NCI-H2196 (cell line): ENCODE measurements around the gene ATP5PB.

ENCODE experiments used
- DNase-seq: peaks from one replicate; lab custom pipeline; 2025; ENCODE audit not compliant: unreplicated experiment; lab: John Stamatoyannopoulos, UW

The ATP5PB gene

DNA sequence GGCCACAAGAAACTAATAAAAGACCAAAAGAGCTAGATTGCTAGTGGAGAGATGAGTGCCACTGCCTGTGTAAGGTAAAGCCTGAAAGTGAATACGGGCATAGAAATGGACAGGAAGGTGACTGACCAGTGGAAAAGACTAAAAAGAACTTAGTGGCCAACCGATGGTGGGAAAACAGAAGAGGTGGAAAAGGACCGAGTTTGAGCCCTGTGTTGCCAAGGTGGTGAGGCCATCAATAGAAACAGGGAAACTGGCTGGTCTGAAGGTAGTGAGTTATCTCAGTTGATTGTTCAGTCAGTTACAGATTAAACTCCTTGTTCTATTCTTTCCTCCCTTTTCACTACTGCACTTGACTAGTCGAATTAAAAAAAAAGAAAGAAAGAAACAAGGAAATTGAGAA is 2.7 kb upstream of the ATP5PB start:
- DNase-seq: no peak

DNA sequence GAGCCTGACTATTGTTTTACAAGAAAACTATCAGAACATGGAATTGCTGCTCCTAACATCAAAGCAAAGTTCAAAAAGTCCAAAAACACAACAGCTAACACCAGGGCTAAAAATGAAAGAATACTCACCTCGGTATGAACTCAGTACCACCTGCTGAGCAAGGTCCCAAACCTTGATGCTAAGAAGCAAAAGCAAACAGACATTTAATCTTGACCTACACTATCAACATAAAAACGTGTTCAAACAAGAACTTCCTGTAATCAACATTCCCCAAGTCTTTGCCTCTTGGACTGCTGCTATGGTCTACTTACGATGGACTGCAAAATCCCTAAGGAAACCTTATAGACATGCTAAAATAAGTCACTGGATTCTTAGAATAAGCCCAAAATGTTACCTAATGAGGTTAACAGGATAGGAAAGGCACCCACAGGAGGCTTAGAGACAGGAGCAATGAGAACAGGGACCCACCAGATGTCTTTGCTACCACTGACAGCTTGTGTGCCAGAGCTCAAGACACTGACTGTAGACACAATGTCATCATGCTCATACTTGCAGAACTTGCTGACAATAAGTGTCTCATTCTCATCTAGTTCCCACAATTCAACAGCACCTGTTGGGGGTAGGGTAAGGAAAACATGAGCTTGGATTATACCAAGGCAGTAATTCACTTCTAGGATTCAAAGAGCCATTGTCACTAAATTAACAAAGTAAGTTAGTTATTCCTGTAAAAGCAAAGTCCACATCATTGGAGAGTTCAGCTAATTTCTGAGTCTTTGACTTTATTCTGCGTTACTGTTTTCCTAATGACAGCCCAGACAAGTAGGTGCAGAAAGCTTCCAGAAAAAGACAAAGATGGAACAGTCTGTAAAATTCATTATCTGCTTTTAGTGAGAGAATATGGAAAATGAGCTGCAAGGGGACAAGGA is 2.0 kb upstream of the ATP5PB start:
- DNase-seq: no peak

DNA sequence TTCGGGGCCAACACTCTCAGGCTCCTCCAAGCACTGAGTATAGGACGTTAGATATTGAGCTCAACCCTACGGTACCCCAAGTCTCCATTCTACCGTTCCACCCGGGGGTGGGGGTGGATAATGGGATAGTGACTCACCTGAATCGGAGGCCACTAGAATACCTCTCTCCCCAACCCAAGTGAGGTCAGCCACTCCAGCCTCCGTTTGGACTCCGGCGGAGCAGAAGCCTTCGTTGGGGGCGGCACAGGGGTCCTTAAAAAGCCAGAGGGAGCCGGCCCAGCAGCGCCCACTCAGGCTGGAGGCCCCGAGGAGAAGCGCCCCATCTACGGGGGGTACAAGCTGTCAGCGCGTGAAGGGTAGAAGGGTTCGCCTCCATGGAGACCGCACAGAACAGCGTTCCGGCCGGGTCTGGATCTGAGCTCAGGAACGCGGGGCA is 764 bp upstream of the ATP5PB start:
- DNase-seq: no peak

DNA sequence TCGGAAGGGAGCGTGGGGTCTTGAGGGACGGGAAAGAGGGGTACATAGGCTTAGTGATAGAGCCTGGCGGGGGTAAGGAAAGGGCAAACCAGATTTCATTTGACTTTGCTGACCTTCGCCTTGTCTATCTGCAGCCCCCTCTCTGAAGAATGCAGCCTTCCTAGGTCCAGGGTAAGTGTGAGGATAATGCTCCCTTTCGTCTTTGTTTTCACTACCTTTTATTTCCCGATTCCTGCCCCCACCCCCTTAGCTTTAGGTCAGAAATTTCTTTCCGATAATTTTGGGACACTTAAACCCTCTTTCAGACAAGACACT is 396 bp downstream of the ATP5PB start:
- DNase-seq: no peak

DNA sequence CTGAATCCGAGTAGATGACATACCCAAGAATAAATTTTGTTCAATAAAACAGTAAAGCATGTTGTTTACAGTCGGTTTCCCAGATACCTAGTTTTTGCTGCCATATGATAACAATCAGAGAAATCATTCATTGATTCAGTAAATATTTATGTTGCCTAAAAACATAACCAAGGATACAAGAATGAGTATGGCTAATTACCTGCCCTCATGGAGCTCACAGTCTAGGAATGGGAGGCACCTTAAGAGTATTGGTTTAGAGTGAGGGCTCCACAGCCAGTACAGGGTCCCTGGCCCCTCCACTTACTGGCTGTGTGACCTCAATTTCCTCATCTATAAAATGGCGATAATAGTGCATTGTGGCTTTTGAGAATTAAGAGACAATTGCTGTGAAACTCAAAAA is 921 bp downstream of the ATP5PB start:
- DNase-seq: no peak

DNA sequence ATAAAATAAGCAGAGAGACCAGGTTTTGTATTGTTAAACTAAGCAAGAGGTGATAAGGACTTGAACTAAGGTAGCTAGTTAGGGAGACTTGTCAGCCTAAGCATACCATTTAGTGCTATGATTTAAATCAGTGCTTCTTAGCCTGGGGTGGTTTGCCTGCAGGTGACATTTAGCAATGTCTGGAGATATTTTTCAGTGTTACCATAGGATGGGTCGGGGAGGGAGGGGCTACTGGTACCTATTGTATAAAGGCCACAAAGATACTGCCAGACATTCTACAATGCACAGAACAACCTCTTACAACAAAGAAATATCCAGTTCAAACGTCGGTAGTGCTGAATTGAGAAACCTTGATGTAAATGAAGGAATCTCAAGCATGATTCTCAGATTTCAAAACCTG is 3.3 kb downstream of the ATP5PB start:
- no peak for DNase-seq

DNA sequence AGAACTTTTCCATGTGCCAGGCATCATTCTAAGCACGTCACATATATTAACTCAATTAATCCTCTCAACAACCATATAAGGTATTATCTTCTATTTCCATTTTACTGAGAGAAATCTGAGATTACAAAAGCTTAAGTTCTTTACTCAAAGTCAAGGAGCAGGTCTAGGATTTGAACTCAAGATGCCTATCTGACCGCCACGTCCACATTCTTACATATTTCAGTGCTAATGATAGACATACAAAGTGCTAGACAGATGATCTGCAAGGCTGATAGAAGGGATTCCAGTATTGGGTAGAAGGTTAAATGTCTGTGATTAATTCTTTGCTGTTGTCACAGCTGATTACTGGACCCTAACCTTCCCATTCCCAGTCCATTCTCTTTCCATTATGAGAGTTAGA is 4.4 kb downstream of the ATP5PB start:
- no peak for DNase-seq

DNA sequence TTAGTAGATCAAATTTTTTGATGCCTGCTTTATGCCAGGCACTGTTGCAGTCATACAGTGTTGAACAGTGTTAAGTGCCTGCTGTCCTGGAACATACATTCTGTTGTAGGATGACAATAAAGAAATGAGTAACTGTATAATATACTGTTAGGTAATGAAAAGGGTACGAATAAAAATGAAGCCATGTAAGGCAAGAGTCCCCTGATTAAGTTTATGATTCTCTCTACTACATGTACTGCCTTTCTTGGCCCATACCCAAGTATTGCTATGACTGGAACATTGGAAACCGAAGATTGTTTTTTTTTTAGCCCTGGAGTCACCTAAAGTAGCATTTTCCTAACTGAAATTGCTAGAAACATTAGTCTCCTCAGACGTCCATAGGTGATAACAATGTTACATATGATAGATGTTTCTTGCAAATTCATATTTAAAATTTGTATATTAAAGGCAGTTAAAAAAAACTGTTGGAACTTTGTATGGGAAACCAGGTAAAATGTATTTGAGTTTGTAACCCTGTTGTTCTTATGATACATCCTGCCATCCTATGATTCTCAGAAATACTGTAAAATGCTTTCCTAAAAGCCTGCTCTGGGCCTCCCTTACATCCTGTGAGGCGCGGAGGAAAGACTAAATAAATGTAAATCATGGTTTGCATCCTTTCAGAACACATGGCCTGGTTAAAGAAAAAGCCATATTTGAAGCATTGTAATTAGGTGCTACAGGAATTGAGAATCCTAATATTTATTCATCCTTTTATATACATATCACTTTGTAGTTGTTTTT is 5.8 kb downstream of the ATP5PB start:
- no peak for DNase-seq

DNA sequence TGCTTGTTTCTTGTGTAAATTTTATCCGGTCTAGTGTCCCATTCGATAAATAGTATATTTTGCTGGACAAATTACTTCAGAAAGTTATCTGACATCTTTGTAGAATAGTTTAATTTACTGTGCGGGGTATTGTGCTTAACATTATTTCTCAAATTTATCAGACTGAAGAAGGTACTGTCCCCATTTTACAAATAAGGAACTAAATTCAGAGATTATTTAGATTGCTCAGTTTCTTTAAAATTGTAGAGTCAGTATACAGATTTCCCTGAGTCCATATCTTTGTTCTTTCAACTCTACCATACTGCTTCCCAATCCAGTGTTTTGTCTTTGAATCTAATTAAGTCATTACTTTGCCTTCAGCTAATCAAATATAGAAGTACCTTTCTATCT is 6.4 kb downstream of the ATP5PB start:
- DNase-seq: no peak

DNA sequence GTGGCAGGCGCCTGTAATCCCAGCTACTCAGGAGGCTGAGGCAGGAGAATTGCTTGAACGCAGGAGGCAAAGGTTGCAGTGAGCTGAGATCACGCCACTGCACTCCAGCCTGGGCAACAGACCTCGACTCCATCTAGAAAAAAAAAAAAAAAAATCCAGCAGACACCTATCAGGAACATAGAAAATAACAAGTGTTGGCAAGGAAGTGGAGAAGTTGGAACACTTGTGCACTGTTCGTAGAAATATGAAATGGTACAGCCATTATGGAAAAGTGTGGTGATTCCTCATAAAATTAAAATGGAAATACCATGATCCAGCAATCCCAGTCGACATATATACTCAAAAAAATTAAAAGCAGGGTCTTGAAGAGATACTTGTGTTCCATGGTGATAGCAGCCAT is 12.5 kb downstream of the ATP5PB start:
- DNase-seq: no peak

DNA sequence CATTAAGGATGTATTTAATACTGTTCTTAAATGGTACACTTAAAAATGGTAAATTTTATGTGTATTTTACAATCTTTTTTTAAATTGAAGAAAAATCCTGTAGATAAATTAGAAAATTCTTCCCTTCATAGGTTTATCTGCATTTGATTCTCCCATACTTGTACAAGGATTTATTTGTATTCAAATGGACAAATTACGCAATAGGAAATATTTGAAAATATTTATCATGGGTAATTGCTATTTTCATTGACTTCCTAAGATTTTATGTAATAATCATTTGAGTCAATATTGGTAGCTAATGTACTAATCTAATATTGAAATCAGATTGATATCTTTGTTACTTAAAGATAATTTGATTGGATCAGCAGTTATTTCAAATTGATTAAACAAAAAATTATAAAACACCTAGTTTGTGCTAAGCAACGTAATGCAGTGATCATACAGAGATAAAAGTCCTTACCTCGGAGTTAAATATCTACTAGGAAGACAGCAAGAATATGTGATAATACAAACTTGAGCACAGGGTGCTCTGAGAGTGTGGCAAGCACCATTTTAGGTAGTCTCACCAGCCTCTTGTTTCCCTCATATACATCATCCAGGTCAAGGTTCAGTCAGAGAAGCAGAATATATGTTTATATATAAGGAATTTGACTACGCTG is 13.2 kb downstream of the ATP5PB start:
- DNase-seq: no peak

DNA sequence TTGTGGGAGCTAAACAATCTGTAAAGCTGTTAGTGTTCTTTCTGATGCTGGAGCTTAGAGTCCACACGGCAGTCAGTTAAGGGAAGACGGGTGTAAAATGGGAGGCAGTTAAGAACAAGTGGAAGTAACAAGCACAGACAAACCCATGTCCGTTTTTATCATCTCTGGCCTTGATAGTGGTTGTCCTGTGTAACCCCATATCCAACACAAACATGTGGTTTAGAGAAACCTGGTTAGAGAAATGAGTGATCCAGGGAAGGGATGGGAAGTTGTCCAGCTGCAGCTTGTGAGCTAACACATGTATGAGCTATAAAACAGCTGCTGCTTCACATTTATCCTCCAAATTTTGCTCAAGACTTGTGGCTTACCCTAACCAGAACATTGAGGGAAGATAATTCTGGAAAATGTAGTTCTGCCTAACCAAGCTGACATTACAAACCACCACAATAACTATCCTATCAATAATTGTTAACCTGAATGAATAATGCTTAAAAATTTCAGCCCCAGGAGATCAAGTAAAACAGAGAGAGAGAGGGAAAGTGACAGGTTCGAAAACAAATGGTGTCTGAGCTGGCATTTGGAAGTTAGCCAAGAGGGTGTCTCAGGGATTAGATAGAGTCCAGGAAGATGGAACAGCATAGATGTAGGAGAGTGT is 13.9 kb downstream of the ATP5PB start:
- DNase-seq: no peak

DNA sequence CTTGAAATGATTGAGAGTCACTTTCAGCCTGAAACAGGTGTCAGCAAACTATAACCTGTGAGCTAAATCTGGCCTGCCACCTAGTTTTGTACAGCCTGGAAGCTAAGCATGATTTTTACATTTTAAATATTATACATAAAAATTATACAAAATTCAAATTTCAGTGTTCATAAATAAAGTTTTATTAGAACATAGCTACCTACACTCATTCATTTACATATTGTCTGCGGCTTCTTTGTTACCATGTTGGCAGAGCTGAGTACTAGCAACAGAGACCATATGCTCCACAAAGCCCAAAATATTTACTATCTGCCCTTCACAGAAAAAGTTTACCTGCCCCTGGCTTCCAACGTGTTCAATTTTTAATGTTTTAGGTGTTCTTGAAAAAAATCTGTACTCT is 16.5 kb downstream of the ATP5PB start:
- no peak for DNase-seq

DNA sequence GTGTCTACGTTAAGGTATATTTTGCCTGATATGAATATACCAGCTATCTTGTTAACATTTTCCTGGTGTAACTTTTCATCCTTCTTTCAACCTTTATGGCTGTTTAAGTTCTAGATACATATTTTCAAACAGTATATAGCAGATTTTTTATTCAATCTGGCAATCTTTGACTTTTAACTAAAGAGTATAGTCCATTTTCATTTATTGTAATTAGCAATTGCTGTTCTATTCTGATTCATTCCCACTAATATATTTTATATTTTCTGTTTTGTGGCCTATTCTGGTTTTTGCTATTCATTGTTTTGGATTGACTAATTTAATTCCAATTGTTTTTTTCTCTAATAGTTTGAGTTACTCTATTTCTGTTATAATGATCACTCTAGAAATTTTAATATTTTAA is 17.2 kb downstream of the ATP5PB start:
- no peak for DNase-seq

DNA sequence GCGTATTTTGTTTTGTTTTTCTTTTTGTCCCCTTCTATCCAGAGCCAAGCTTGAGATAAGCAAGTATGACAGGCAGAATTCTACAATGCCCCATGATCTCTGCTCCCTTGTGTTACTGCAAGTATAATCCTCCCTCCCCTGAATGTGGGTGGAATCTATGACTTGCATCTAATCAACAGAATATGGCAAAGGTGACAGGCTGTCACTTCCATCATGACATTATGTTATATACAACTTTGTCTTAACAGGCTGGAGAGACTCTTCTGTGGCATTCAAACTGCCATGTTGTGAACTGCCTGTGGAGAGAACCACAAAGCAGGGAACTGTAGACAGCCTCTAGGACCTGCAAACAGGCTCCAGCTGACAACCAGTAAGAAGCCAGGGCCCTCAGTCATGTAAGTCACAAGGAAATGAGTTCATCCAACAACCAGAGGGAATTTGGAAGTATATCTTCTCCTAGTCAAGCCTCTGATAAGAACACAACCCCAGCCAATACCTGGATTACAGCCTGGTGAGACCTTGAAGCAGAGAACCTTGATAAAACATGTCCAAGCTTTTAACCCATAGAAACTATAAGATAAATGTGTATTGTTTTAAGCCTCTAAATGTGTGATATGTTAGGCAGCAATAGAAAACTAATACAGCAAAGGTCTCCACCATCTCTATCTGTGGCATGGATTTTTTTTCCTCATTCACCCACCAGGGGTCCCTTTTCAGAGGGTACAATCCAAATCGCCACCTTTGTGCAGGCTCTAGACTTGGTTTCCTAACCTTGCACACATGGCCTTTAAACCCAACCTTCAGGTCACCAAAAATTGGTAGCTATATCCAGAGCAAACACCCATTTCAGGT is 18.8 kb downstream of the ATP5PB start:
- no peak for DNase-seq

DNA sequence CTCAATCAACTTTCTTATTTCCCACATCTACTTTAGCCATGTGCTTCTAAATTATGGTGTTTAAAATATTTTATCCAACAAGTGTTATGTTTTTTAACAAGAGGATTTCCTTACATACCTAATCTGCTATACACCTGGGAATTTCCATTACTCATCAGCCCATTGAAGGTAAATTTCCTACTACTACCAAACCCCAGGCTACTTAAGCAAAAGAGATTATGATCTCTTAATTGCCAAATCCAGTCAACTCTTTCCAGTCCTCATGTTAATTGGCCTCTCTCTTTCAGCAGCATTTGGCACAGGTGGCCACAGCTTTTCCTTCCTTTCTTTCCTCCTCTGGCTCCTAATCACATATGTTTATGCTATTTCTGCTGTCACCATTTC is 19.4 kb downstream of the ATP5PB start:
- no peak for DNase-seq

DNA sequence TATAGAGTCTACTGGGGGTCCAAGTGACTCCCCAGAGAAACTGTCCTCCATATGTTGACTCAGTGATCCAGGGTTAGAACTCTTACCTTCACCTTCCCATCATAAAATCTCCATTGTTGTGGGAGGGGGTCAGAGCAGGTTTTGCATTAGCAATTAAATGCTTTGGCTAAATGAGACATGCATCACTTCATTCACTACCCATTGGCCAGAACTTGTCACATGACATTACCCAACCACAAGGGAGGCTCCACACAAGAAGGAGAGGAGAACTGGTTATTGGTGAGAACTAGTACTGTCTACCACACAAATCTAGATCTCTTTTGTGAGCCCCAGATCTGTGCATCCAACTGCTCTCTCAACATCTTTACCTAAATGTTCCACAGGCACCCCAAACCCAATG is 20.3 kb downstream of the ATP5PB start:
- DNase-seq: no peak

DNA sequence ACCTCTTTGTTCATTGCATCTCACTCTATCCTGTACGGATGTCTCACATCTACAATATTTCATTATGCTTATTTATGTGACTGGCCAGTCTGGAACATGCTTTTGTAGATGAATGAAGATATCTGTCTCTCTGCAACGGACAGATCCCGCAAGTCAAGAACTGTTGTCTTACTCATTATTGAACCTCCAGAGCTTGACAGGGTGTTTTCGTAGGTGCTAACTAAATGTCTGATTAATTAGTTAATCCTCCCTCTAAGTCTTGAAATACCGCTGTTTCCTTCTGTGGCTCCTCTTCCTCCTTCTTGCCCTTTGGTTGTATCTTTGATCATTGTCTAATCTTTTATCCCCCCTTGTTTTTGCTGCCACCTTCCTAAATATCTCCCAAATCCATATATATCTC is 21.3 kb downstream of the ATP5PB start:
- no peak for DNase-seq

DNA sequence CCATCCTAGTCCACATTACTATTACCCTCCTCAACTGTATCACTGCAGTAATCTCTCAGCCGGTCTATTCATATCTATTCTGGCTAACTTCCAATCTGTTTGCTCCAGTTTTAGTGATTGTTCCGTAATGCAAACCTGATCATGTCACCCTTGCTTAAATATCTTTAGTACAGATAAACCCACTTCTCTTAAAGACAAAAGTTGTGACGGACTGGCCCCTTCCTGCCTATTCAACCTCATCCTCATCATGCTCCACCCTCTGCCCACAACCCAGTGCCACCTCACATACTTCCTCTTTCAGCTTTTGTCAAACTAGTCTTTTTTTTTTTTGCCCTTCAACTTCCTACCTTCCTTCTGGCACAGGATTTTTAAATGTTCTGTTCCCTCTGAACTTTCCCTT is 21.7 kb downstream of the ATP5PB start:
- no peak for DNase-seq

DNA sequence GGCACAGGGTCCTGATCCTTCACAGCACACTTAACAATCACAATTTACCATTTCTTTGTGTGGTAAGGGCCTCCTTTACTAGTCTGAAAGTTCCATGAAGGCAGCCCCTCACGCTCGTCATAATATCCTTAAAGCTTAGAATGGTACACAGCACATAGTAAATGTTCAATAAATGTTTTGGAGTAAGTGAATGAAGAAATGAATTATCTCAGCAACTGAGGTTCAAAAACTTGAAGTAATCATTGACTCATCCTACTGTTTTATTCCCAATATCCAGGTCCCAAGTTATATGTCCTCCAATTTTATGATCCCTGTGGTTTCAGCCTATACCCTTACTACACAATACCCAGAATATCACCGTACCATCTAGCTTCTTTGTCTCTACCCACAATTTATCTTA is 22.3 kb downstream of the ATP5PB start:
- no peak for DNase-seq

DNA sequence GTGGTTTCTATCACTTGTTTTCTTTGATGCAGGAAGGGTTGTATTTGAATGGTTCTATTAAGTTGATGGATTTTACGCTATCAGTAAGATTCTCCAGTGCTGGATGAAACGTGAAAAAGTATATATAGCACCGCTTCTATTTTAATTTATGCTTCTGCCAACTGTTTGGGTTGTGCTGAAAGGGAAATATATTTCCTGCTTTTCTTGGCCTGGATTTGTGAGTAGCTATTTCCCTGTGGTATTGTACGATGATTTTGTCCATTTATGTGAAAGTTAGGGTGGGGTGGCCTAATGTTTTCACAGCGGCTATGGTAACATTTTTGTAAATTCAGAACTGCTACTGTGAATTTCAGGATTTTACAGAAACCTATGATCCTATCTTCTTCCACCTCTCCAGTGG is 24.8 kb downstream of the ATP5PB start:
- no peak for DNase-seq
